Activated CD4-positive, alpha-beta T cell treated with anti-CD3 and anti-CD28 coated beads for 36 hours (primary cell): ENCODE results near the gene KCNJ13. TPM values are rescaled to one million over a fixed set of nuclear protein-coding genes. Genes with fewer than 3 reads are reported as not detected.

ENCODE experiments used
- ATAC-seq: fragments of 200-7000 bp; cut with Tn5 transposase; one replicate; pipeline ENCODE4 v1.10.0; 2021; ENCODE audit warnings: mild to moderate bottlenecking, moderate library complexity
- CTCF ChIA-PET: fragments of 350-600 bp; sonication (Branson Sonifier 250); formaldehyde crosslinking; loops from one replicate; lab custom pipeline; 2021; ENCODE audit warnings: antibody characterized with exemption; lab: Charles Lee
- POLR2A ChIA-PET: fragments of 350-600 bp; sonication (Branson Sonifier 250); formaldehyde crosslinking; loops from one replicate; lab custom pipeline; 2021; ENCODE audit warnings: antibody characterized with exemption, inconsistent platforms; lab: Charles Lee
- DNase-seq: peaks from one replicate; pipeline ENCODE4 v3.0.0-alpha.2; 2020
- H3K27ac Mint-ChIP-seq: one replicate; pipeline ENCODE4 v1.8.0; 2021; ENCODE audit warnings: mixed read lengths
- H3K27me3 Mint-ChIP-seq: one replicate; pipeline ENCODE4 v1.8.0; 2021; ENCODE audit warnings: mixed read lengths
- H3K36me3 Mint-ChIP-seq: one replicate; pipeline ENCODE4 v1.8.0; 2021; ENCODE audit warnings: low read depth, mixed read lengths
- H3K4me1 Mint-ChIP-seq: one replicate; pipeline ENCODE4 v1.8.0; 2021; ENCODE audit warnings: mixed read lengths
- H3K4me3 Mint-ChIP-seq: one replicate; pipeline ENCODE4 v1.8.0; 2021; ENCODE audit warnings: mild to moderate bottlenecking, moderate library complexity, mixed read lengths
- H3K9me3 Mint-ChIP-seq: one replicate; pipeline ENCODE4 v1.8.0; 2021; ENCODE audit warnings: low read depth, mixed read lengths
- intact Hi-C, 2 experiments: fragments of 100-400 bp; cut with DNase I in 1 of 2; cut with micrococcal nuclease in 1 of 2; formaldehyde crosslinking; loops; one replicate each; pipeline versions ENCODE4 v1.14.2 to v1.15.1; 2022 to 2024; cut with DNase I, micrococcal nuclease
- total RNA-seq, 2 experiments: library from RNA; stranded (reverse); gene quantifications; one replicate each; pipeline ENCODE4 v1.2.3, GENCODE V29; 2021

The KCNJ13 gene
- total RNA-seq, 2 experiments from 2014 or later, result not detected

DNA sequence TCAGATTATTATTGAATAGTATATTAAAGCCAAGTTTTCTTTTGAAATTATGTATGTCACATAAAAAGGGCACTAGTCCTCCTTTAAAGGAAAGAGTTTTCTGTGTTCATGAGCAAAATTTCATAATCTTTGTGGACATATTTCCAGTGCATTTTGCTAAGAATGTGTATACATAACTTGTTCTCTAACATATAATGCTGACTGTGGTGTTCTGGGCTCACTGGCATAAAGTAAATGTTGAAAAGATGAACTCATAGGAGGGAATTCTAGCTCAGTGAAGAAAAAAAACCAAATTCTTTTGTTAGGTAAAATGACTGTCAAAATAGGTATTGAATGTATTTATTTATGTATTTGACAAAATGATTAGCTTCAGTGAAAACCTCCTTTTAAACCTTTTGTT, 6.2 kb downstream of the KCNJ13 start:
- H3K4me1 Mint-ChIP-seq, result peaks cover 30% of the 10 kb centered on the region
- no peak overlapping the region for H3K27ac Mint-ChIP-seq
- no peak for ATAC-seq
- CTCF ChIA-PET, result interaction anchor here (0.6 kb wide), 1 partner anchor 535 kb away, joined by 3 read pairs; no protein-coding TSS in a partner anchor
- H3K36me3 Mint-ChIP-seq, result peaks cover 38% of the 10 kb centered on the region
- POLR2A ChIA-PET, result no interaction called here
- no peak overlapping the region for H3K4me3 Mint-ChIP-seq
- intact Hi-C loops, result no loop called here
- no peaks in the 10 kb centered on the region for H3K9me3 Mint-ChIP-seq
- no peaks in the 10 kb centered on the region for H3K27me3 Mint-ChIP-seq
- no peak for DNase-seq

DNA sequence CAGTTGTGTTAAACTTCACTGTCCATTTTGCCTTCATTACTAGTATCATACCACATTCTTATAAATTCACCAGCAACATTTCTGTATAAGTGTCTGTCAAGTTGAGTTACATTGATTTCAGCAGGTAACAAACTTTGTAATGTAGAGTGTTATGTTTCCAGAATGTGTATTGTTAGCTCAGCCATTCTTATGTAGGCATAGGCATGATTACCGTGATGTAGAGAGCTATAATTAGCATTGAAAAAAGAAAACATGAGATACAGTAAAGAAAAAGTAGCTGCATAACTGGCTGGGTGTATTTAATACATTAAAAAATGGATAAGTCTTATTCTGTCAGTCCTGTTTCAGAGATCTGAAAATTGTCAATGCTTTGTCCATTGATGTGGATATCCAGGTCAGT, 8.5 kb downstream of the KCNJ13 start:
- intact Hi-C loops, result loop anchor here in 1 of 2 experiments (10.0 kb wide), 1 partner anchor 487 kb away; the partner anchor contains the start of gene ATG16L1
- H3K27ac Mint-ChIP-seq, result no peak overlapping the region
- no peak overlapping the region for H3K4me3 Mint-ChIP-seq
- H3K27me3 Mint-ChIP-seq, result no peaks in the 10 kb centered on the region
- no peaks in the 10 kb centered on the region for H3K9me3 Mint-ChIP-seq
- ChIA-PET CTCF (interaction anchor here (0.6 kb wide), 1 partner anchor 521 kb away, joined by 3 read pairs; no protein-coding TSS in a partner anchor), POLR2A (no interaction called here)
- DNase-seq, result no peak
- peaks cover 28% of the 10 kb centered on the region for H3K4me1 Mint-ChIP-seq
- ATAC-seq, result no peak
- peaks cover 32% of the 10 kb centered on the region for H3K36me3 Mint-ChIP-seq

DNA sequence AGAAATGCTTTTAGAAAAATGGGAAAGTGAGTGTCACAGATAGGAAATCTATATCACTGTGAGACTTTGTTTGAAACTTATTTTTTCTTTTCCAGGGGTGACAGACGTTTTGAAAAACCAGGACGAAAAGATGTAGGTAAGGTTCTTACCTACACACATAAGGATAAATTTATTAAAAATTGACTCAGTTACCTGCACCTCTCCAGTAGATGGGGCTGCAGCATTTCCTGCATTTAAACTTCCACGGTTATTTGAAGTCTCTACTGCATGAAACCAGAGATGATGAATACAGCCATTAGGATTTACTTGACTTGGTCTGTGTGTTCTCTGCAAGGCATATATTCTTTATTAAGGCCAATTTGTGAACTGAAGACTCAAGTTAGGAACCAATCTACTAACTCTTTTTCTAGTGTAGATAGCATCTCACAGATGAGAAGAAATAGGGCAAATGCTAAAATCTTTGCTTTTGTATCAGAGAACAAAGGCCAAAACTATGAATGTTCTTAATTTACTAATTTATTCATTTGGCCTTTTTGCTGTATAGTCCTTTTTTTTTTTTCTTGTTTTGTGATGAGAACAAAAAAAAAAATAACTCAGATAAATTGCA, 15.0 kb downstream of the KCNJ13 start:
- ATAC-seq, result no peak
- intact Hi-C loops, result loop anchor here (1.0 to 10.0 kb wide), 3 partner anchors 293 to 493 kb away; partner anchors contain the start of gene ATG16L1 (in 2 of the 2)
- Mint-ChIP-seq H3K27me3 (no peaks in the 10 kb centered on the region), H3K4me3 (no peak overlapping the region), H3K9me3 (no peaks in the 10 kb centered on the region), H3K4me1 (peaks cover 17% of the 10 kb centered on the region), H3K27ac (no peak overlapping the region), H3K36me3 (peaks cover 19% of the 10 kb centered on the region)
- POLR2A ChIA-PET, result no interaction called here
- DNase-seq, result peak; percentile 58
- CTCF ChIA-PET, result interaction anchor here (0.7 to 0.9 kb wide), 2 partner anchors 44 to 50 kb away, joined by 3 to 4 read pairs; no protein-coding TSS in a partner anchor

DNA sequence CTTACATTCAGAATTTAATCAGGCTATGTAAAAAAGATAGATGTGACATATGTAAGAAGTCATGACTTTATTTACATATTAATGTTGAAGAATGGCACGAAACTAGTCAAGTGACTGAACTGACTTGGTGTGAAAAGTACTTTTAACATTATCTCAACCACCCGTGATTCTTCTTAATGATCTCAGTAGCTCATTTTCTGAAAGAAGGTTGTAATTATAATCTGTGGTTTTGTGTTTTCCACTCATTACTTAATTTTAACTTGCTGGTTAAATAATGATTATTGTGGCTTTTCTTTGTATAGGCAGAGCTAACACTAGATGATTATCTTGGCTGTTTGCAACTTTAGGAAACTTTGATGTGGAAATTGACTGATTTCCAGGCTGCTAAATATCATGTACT, 18.5 kb downstream of the KCNJ13 start:
- Mint-ChIP-seq H3K36me3 (peaks cover 27% of the 10 kb centered on the region), H3K9me3 (no peaks in the 10 kb centered on the region), H3K27ac (peak overlapping the region; percentile 10), H3K27me3 (no peaks in the 10 kb centered on the region), H3K4me1 (peaks cover 11% of the 10 kb centered on the region), H3K4me3 (no peak overlapping the region)
- DNase-seq (no peak), ATAC-seq (peak; percentile 47)
- intact Hi-C loops, result no loop called here
- CTCF ChIA-PET, result interaction anchor here (0.5 to 1.7 kb wide), 4 partner anchors 11 to 359 kb away, joined by 3 to 4 read pairs (median 3); no protein-coding TSS in a partner anchor
- POLR2A ChIA-PET, result no interaction called here

DNA sequence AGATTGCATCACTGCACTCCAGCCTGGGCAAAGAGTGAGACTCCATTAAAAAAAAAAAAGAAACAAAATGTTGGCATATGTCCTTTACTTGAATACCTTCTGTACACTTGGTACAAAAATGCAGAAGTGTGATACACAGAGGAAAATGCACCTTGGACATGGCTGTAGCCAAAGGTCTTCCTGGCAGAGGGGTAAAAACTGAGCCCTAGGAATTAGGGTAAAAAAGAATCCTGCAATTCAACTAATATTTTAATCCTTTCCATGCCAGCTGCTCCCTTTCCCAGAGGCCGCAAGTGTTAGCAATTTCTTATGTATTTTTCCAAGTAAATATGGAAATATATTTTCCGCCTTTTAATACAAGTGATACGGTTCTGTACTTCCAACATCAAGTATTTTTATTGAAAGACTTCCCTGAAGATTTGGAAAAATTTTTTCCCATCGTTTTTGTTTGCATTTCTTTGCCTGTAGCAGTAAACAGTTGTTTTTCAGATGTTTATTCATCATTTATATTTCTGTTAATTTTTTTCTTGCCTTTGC, 26.2 kb downstream of the KCNJ13 start:
- CTCF ChIA-PET, result interaction anchor here (0.7 to 1.6 kb wide), 2 partner anchors 10 to 23 kb away, joined by 3 to 5 read pairs; no protein-coding TSS in a partner anchor
- POLR2A ChIA-PET, result interaction anchor here (0.7 kb wide), 1 partner anchor 9 kb away, joined by 6 read pairs; no protein-coding TSS in a partner anchor
- no peak for ATAC-seq
- no peak for DNase-seq
- H3K4me3 Mint-ChIP-seq, result no peak overlapping the region
- intact Hi-C loops, result no loop called here
- H3K27me3 Mint-ChIP-seq, result no peaks in the 10 kb centered on the region
- peaks cover 19% of the 10 kb centered on the region for H3K4me1 Mint-ChIP-seq
- no peak overlapping the region for H3K27ac Mint-ChIP-seq
- peaks cover 27% of the 10 kb centered on the region for H3K36me3 Mint-ChIP-seq
- no peaks in the 10 kb centered on the region for H3K9me3 Mint-ChIP-seq

DNA sequence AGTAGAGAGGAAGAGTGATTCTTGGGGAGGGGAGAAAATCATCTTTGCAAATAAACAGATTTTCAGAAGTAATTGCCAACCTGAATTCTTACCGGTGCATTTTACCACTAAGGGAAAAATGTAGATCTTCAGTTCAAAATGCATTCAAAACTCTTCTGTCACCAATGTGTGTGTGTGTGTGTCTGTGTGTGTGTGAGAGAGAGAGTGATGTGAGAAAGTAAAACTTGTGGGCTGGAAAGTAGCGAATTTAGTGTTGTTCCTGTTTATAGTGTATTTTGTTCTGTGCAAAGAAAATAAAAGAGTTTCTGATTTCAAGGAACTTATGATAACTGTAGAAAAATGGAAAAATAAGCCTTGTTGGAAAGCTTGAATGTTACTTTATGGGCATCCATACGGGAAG, 27.0 kb downstream of the KCNJ13 start:
- H3K4me3 Mint-ChIP-seq, result no peak overlapping the region
- CTCF ChIA-PET, result no interaction called here
- H3K9me3 Mint-ChIP-seq, result no peaks in the 10 kb centered on the region
- intact Hi-C loops, result no loop called here
- H3K27ac Mint-ChIP-seq, result no peak overlapping the region
- DNase-seq, result no peak
- POLR2A ChIA-PET, result no interaction called here
- no peak for ATAC-seq
- peaks cover 19% of the 10 kb centered on the region for H3K4me1 Mint-ChIP-seq
- H3K36me3 Mint-ChIP-seq, result peaks cover 29% of the 10 kb centered on the region
- no peaks in the 10 kb centered on the region for H3K27me3 Mint-ChIP-seq

DNA sequence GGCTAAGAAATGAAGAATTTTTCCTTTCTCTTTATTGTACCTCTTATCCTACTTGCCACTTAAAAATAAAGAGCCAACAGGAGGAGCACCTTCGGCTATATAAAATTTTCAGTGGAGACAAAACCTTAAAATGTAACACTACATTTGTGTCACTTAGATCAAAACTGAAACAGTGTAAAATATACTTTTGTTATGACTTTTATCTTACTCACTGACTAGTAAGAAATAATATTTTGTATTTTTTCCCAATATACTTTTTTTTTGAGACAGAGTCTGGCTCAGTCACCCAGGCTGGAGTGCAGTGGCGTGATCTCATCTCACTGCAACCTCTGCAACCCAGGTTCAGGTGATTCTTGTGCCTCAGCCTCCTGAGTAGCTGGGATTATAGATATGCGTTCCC, 28.3 kb downstream of the KCNJ13 start:
- peak; percentile 12 for DNase-seq
- Mint-ChIP-seq H3K4me3 (no peak overlapping the region), H3K27me3 (no peaks in the 10 kb centered on the region), H3K9me3 (no peaks in the 10 kb centered on the region), H3K4me1 (peaks cover 19% of the 10 kb centered on the region), H3K36me3 (peaks cover 27% of the 10 kb centered on the region), H3K27ac (no peak overlapping the region)
- peak; percentile 64 for ATAC-seq
- ChIA-PET CTCF (interaction anchor here (0.6 to 1.1 kb wide), 2 partner anchors 24 to 461 kb away, joined by 3 read pairs; no protein-coding TSS in a partner anchor), POLR2A (no interaction called here)
- intact Hi-C loops, result no loop called here

DNA sequence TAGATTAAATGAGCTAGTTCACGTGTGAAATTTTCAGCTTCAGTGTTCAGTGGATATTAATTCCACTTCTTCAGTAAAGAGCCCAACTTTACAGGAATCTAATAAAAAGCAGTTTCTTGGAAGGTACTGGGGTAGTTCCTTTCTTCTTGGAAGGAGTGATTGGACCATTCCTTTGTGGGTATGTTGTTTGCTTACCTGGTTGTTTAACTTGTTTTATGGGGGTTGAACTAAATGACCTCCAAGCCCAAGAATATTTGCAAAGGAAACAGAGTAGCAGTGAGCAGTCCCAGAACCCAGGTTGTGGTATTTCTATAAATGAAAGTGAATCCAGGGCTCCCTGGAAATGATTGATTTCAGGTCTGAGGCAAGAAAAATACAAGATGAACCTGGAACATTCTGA, 31.4 kb downstream of the KCNJ13 start:
- Mint-ChIP-seq H3K27me3 (no peaks in the 10 kb centered on the region), H3K36me3 (peaks cover 28% of the 10 kb centered on the region), H3K4me3 (no peak overlapping the region), H3K27ac (no peak overlapping the region), H3K9me3 (no peaks in the 10 kb centered on the region), H3K4me1 (peaks cover 19% of the 10 kb centered on the region)
- no peak for DNase-seq
- CTCF ChIA-PET, result interaction anchor here (0.8 kb wide), 1 partner anchor 309 kb away, joined by 3 read pairs; no protein-coding TSS in a partner anchor
- no peak for ATAC-seq
- POLR2A ChIA-PET, result no interaction called here
- intact Hi-C loops, result no loop called here

DNA sequence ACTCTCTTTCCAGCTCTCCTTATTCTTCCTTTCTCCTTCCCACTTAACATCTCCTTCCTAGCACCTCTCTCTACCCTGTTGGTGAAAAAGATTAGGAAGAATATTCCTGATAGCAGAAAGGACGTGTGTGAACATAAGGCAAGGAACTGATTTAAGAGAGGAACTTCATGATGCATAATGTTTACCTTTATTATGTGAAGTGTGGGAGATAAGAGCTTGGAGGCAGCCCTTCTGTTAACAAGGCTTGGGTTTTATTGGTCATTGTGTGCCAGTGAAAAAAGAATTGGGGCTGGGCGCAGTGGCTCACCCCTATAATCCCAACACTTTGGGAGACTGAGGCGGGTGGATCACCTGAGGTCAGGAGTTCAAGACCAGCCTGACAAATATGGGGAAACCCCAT, 34.4 kb downstream of the KCNJ13 start:
- ATAC-seq (no peak), DNase-seq (no peak)
- POLR2A ChIA-PET, result no interaction called here
- CTCF ChIA-PET, result interaction anchor here (0.6 kb wide), 1 partner anchor 541 kb away, joined by 3 read pairs; no protein-coding TSS in a partner anchor
- Mint-ChIP-seq H3K27me3 (no peaks in the 10 kb centered on the region), H3K4me3 (no peak overlapping the region), H3K9me3 (no peaks in the 10 kb centered on the region), H3K4me1 (no peaks in the 10 kb centered on the region), H3K36me3 (peaks cover 17% of the 10 kb centered on the region), H3K27ac (no peak overlapping the region)
- intact Hi-C loops, result no loop called here

DNA sequence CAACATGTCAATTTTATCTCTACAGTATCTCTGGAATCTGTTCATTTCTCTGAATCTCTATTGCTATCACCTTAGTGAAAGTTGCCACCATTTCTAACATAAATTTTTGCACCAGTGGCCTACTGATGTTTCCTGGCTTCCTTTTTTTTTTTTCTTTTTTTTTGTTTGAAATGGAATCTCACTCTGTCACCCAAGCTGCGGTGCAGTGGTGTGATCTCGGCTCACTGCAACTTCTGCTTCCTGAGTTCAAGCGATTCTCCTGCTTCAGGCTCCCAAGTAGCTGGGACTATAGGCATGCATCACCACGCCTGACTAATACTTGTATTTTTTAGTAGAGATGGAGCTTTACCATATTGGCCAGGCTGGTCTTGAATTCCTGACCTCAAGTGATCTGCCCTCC, 35.1 kb downstream of the KCNJ13 start:
- DNase-seq, result no peak
- Mint-ChIP-seq H3K4me3 (no peak overlapping the region), H3K4me1 (no peaks in the 10 kb centered on the region), H3K27me3 (no peaks in the 10 kb centered on the region), H3K9me3 (no peaks in the 10 kb centered on the region), H3K27ac (no peak overlapping the region), H3K36me3 (peaks cover 21% of the 10 kb centered on the region)
- ATAC-seq, result no peak
- ChIA-PET CTCF (interaction anchor here (0.6 kb wide), 1 partner anchor 542 kb away, joined by 3 read pairs; no protein-coding TSS in a partner anchor), POLR2A (no interaction called here)
- intact Hi-C loops, result no loop called here

DNA sequence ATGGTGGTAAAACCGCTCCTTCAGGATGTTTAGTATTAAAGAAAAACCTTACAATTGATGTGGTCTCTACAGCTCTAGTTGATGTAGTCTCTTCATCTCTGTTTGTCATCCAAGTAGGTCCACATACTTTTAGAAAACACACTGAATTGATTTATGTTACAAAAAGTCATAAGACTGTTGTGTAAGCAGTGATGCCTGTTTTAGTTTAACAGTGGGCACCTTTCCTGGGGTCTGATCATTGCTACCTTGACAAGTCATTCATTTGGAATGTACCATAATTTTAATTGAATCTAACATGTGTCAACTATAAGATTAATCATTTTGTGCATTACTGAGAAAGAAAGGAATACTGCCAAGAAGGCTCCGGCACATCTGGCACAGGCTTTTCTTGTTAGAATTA, 44.9 kb downstream of the KCNJ13 start:
- intact Hi-C loops, result no loop called here
- POLR2A ChIA-PET, result no interaction called here
- no peak for ATAC-seq
- no peak for DNase-seq
- CTCF ChIA-PET, result interaction anchor here (0.6 kb wide), 1 partner anchor 220 kb away, joined by 4 read pairs; no protein-coding TSS in a partner anchor
- Mint-ChIP-seq H3K4me1 (peaks cover 3% of the 10 kb centered on the region), H3K9me3 (no peaks in the 10 kb centered on the region), H3K27me3 (no peaks in the 10 kb centered on the region), H3K4me3 (no peak overlapping the region), H3K27ac (no peak overlapping the region), H3K36me3 (peaks cover 28% of the 10 kb centered on the region)
